ENCODE data around the gene QDPR. TPM values are rescaled to one million over a fixed set of nuclear protein-coding genes. Genes with fewer than 3 reads are reported as not detected.

QDPR gene
- total RNA-seq, 1 donor from 2014 or later, result 32.7 TPM

DNA sequence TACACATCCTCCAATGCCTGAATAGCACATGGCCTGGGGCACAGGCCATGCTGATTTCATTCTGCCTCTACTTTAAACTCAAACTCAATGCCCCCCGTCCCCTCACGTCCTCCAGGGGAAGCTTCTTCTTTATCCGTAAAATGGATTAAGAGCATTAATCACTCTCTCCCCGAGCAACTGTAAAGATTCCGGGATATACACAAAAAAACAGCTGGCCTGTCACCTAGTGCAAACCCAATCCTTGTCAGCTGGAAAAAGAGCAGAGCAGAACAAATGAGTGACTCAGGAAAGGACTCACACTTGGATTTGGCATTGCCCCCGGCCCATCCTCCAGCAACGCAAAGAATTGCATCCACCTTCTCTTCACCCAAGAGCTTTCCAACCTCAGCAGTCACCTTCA is 7.8 kb downstream of the QDPR start:
- TF ChIP-seq, protein P1, sequence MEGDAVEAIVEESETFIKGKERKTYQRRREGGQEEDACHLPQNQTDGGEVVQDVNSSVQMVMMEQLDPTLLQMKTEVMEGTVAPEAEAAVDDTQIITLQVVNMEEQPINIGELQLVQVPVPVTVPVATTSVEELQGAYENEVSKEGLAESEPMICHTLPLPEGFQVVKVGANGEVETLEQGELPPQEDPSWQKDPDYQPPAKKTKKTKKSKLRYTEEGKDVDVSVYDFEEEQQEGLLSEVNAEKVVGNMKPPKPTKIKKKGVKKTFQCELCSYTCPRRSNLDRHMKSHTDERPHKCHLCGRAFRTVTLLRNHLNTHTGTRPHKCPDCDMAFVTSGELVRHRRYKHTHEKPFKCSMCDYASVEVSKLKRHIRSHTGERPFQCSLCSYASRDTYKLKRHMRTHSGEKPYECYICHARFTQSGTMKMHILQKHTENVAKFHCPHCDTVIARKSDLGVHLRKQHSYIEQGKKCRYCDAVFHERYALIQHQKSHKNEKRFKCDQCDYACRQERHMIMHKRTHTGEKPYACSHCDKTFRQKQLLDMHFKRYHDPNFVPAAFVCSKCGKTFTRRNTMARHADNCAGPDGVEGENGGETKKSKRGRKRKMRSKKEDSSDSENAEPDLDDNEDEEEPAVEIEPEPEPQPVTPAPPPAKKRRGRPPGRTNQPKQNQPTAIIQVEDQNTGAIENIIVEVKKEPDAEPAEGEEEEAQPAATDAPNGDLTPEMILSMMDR (IDR thresholded peaks at IDR 0.05), result no peak
- Histone ChIP-seq H3K9me3 (no peaks in the 10 kb centered on the region), H3K4me1 (no peaks in the 10 kb centered on the region), H3K36me3 (peaks cover 43 to 61% of the 10 kb centered on the region in 2 donors), H3K4me3 (no peak overlapping the region), H3K27ac (no peak overlapping the region), H3K27me3 (no peaks in the 10 kb centered on the region)
- DNase-seq (ENCODE audit: low spot score in 2 of 2), result no peak
- intact Hi-C loops (cut with DNase I), result no loop called here

DNA sequence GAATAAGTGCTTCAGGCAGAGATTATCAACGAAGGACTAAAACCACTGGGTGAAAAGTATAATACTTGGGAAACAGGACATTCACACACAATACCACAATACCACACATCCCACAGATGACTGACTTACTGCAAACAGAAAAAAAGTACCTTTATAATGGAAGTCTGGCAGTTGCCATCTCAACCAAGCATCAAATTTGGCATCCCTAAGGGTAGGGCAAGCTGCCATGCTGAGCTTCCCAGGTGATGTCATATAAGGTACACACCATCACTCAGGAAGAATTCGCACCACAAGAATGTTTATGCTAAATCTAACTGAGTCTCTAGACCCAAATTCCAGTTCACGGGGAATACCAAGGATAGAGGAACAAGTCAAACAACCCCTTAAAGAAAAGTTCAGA is 9.1 kb downstream of the QDPR start:
- Histone ChIP-seq H3K27me3 (no peaks in the 10 kb centered on the region), H3K9me3 (no peaks in the 10 kb centered on the region), H3K36me3 (peaks cover 49 to 66% of the 10 kb centered on the region in 2 donors), H3K27ac (no peak overlapping the region), H3K4me1 (no peaks in the 10 kb centered on the region), H3K4me3 (no peak overlapping the region)
- intact Hi-C loops (cut with DNase I), result no loop called here
- TF ChIP-seq, protein P1 (IDR thresholded peaks at IDR 0.05), result no peak
- no peak for DNase-seq (ENCODE audit: low spot score in 2 of 2)

DNA sequence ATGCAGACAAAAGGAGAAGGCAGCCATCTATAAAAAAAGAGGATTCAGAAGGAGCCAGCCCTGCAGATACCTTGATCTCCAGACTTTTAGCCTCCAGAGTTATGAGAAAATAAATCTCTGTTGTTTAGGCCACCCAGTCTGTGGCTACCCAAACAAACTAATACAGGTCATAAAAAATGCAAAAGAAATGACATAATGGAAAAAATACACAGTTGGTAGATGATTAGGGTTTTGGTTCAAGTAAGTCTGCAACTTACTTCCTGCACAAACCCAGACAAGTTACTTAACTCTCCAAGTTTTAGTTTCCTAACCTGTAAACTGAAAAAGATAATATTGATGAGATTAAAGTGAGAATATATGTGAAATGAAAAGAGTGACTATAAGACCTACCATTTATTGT is 11.3 kb downstream of the QDPR start:
- DNase-seq (ENCODE audit: low spot score in 2 of 2), result no peak
- intact Hi-C loops (cut with DNase I), result no loop called here
- Histone ChIP-seq H3K27ac (no peak overlapping the region), H3K4me1 (no peaks in the 10 kb centered on the region), H3K4me3 (no peak overlapping the region), H3K9me3 (no peaks in the 10 kb centered on the region), H3K36me3 (peaks cover 43 to 75% of the 10 kb centered on the region in 2 donors), H3K27me3 (no peaks in the 10 kb centered on the region)
- TF ChIP-seq, protein P1 (IDR thresholded peaks at IDR 0.05), result no peak

DNA sequence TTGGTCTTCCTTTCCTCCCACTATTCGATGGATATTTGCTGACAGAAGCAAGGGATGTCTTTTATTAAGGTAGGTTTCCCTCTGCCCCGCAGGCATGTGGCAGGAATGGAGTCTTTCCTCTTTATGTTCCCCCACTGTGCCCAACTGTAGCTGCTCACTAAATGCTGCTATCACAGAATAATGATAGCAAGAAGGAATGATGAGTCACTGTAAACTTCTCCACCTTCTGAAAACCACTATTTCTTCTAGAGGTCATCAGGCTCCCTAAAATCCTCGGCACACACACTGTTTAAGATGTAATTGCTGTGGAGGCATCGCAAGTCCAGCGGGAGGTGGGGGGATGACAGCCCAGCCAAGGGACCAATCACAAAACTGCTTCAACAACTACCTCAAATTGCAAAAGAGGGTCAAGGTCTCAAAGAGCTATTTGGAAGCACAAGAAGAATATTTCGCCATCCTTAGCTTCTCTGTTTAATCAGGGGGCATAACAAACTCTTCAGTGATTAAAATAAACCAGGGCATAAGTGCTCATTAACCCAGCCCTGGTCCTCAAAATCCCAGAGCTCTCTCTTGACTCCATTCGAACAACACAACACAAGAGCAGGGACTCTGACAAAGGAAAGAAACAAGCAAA is 13.9 kb downstream of the QDPR start:
- H3K36me3 ChIP-seq, result peaks cover 36 to 74% of the 10 kb centered on the region in 2 donors
- DNase-seq (ENCODE audit: low spot score in 2 of 2), result no peak
- no peak overlapping the region for H3K4me3 ChIP-seq
- H3K4me1 ChIP-seq, result no peaks in the 10 kb centered on the region
- H3K27ac ChIP-seq, result no peak overlapping the region
- H3K27me3 ChIP-seq, result no peaks in the 10 kb centered on the region
- H3K9me3 ChIP-seq, result no peaks in the 10 kb centered on the region
- TF ChIP-seq, protein P1 (IDR thresholded peaks at IDR 0.05), result no peak
- intact Hi-C loops (cut with DNase I), result no loop called here

DNA sequence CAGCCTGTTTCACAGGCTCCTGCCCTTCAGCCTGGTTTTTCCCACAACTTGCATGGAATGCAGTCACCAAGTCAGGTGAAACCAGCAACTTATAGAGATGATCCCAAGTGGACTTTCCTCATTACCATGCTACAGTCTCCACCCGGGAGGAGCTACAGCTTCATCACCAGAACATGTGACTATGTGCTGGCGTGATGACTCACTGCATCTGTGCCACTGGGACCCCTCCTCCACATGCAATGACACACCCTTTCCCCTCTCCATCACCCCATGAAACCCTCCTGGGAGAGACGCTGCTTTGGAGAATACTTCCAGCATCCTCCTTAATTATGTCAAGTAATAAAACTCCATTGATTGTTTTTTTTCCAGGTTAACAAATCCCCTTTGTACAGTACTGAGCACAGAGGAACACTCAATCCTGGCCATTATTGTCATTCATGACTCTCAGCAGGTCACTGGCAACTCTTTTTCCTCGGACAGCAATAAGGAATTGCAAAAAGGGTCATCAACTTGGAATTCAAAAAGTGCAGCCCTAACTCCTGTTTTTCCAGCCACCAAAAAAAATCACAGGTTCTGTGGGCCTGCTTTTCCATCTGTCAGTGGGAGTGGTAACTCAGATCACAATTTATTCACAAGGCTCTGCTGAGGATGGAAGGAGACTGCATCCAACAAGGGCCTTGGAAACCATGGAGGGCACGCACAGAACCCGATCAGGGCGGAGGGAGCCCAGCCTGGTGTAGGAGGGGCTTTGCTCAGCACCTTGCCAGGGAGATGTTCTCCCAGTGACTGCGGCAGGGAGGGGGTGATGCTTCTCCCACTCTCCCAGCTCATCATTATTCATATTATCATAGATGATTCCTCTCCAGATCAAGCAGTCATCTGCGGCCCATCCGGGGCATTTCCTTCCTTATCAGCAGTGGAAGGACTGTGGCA is 17.4 kb downstream of the QDPR start:
- intact Hi-C loops (cut with DNase I), result no loop called here
- TF ChIP-seq, protein P1 (IDR thresholded peaks at IDR 0.05), result no peak
- DNase-seq (ENCODE audit: low spot score in 2 of 2), result no peak
- no peaks in the 10 kb centered on the region for H3K27me3 ChIP-seq
- peaks cover 26 to 63% of the 10 kb centered on the region in 2 donors for H3K36me3 ChIP-seq
- H3K4me1 ChIP-seq, result no peaks in the 10 kb centered on the region
- no peaks in the 10 kb centered on the region for H3K9me3 ChIP-seq
- no peak overlapping the region for H3K27ac ChIP-seq
- H3K4me3 ChIP-seq, result no peak overlapping the region
